Thyroid gland (tissue), 4 donors: Measurements from ENCODE around the gene CNDP1. TPM values are rescaled to one million over a fixed set of nuclear protein-coding genes. Genes with fewer than 3 reads are reported as not detected.
"Not testable (repeated sequence)": the region's sequence is repeated elsewhere in the genome, so short reads cannot be mapped to it uniquely, and the experiment has no call there.

Experiments
- DNase-seq, 2 donors: peaks; one replicate each; pipeline ENCODE4 v3.0.0-alpha.2; 2019
- H3K27ac ChIP-seq, 3 donors: fragments of 200-600 bp; sonication (generic); 1 replicate in 2 of 3; 2 replicates in 1 of 3; pipeline ENCODE4 v1.5.1; 2016 to 2019; ENCODE audit warnings: mild to moderate bottlenecking in 1 of 3, moderate library complexity in 1 of 3
- H3K27me3 ChIP-seq: fragments of 200-600 bp; sonication (generic); one replicate; pipeline ENCODE4 v1.5.1; 2019
- H3K36me3 ChIP-seq, 2 donors: fragments of 200-600 bp; sonication (generic); one replicate each; pipeline ENCODE4 v1.5.1; 2016 to 2019
- H3K4me1 ChIP-seq, 2 donors: fragments of 200-600 bp; sonication (generic); one replicate each; pipeline ENCODE4 v1.5.1; 2017 to 2019
- H3K4me3 ChIP-seq, 3 donors: fragments of 200-600 bp; sonication (generic); replicated peaks in 1 of 3; 1 replicate in 2 of 3; 2 replicates in 1 of 3; pipeline ENCODE4 v1.5.1; 2016; ENCODE audit warnings: mild to moderate bottlenecking in 1 of 3
- H3K9me3 ChIP-seq: fragments of 200-600 bp; sonication (generic); one replicate; pipeline ENCODE4 v1.5.1; 2017
- POLR2A ChIP-seq, 2 donors: fragments of 450-650 bp; IDR thresholded peaks; one replicate each; pipeline ENCODE4 v1.6.1; 2017; ENCODE audit warnings: antibody characterized with exemption in 2 of 2, mild to moderate bottlenecking in 2 of 2, moderate library complexity in 1 of 2
- WGBS, 2 donors: methylation state at CpG; one replicate each; pipeline ENCODE4 v1.1.5; 2017; 5-methylcytosine and 5-hydroxymethylcytosine counted together
- intact Hi-C: fragments of 100-400 bp; cut with DNase I; formaldehyde crosslinking; loops from one replicate; pipeline ENCODE4 v1.15.1; 2023
- total RNA-seq, 4 donors: library from RNA; depleted of rRNA; stranded (reverse); fragments of >200 nt; gene quantifications; one replicate each; pipeline ENCODE4 v1.2.3, GENCODE V29; 2016
- TF ChIP-seq, protein P1 (sequence below), 6 experiments: fragments of 200-600 bp in 3 of 6; fragments of 450-650 bp in 3 of 6; sonication (generic) in 3 of 6; IDR thresholded peaks; one replicate each; pipeline ENCODE4 v1.5.1; 2016 to 2019; ENCODE audit warnings: antibody characterized with exemption in 6 of 6, mild to moderate bottlenecking in 2 of 6, inconsistent platforms in 1 of 6, moderate library complexity in 1 of 6

CNDP1 gene
- total RNA-seq, 4 donors from 2014 or later: 0.25 to 1.0 TPM; not detected in 2

DNA sequence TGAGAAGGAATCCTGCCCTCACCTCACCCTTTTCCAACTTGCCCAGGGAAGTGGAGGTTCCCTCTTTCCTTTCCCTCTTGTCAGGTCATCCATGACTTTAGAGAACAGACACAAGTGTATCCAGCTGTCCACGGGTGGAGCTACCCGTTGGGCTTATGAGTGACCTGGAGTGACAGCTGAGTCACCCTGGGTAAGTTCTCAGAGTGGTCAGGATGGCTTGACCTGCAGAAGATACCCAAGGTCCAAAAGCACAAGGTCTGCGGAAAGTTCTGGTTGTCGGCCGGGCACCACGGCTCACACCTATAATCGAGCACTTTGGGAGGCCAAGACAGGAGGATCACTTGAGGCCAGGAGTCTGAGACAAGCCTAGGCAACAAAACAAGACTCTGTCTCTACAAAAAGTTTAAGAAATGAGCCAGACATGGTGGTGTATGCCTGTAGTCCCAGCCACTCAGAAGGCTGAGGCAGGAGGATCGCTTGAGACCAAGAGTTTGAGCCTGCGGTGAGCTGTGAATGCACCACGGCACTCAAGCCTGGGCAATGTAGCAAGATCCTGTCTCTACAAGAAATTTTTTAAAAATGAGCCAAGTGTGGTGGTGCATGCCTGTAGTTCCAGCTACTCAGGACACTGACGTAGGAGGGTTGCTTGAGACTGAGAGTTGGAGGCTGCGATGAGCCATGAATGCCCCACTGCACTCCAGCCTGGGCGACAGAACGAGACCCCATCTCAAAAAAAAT, 14.0 kb upstream of the CNDP1 start:
- Histone ChIP-seq H3K4me3 (no peak overlapping the region), H3K9me3 (no peaks in the 10 kb centered on the region), H3K36me3 (peaks cover 52 to 57% of the 10 kb centered on the region in 2 donors), H3K27me3 (no peaks in the 10 kb centered on the region), H3K4me1 (peaks cover 16 to 21% of the 10 kb centered on the region in 2 donors), H3K27ac (no peak overlapping the region)
- no peak for TF ChIP-seq POLR2A (IDR thresholded peaks at IDR 0.05)
- TF ChIP-seq, protein P1, sequence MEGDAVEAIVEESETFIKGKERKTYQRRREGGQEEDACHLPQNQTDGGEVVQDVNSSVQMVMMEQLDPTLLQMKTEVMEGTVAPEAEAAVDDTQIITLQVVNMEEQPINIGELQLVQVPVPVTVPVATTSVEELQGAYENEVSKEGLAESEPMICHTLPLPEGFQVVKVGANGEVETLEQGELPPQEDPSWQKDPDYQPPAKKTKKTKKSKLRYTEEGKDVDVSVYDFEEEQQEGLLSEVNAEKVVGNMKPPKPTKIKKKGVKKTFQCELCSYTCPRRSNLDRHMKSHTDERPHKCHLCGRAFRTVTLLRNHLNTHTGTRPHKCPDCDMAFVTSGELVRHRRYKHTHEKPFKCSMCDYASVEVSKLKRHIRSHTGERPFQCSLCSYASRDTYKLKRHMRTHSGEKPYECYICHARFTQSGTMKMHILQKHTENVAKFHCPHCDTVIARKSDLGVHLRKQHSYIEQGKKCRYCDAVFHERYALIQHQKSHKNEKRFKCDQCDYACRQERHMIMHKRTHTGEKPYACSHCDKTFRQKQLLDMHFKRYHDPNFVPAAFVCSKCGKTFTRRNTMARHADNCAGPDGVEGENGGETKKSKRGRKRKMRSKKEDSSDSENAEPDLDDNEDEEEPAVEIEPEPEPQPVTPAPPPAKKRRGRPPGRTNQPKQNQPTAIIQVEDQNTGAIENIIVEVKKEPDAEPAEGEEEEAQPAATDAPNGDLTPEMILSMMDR (IDR thresholded peaks at IDR 0.05): no peak
- intact Hi-C loops: no loop called here
- WGBS, 2 donors: 90 to 91% methylated on average over 14 of the region's 14 CpGs
- no peak for DNase-seq

GRCh38 chr18:74521068-74521725, 13.1 kb upstream of the CNDP1 start:
- intact Hi-C loops: no loop called here
- 96% methylated on average over 15 of the region's 15 CpGs for WGBS, 2 donors
- no peak overlapping the region for H3K4me3 ChIP-seq
- peaks cover 42 to 48% of the 10 kb centered on the region in 2 donors for H3K36me3 ChIP-seq
- H3K9me3 ChIP-seq: no peaks in the 10 kb centered on the region
- peaks cover 24 to 29% of the 10 kb centered on the region in 2 donors for H3K4me1 ChIP-seq
- no peaks in the 10 kb centered on the region for H3K27me3 ChIP-seq
- no peak for DNase-seq
- H3K27ac ChIP-seq: no peak overlapping the region
- TF ChIP-seq, protein P1 (IDR thresholded peaks at IDR 0.05): no peak
- no peak for TF ChIP-seq POLR2A (IDR thresholded peaks at IDR 0.05)

DNA sequence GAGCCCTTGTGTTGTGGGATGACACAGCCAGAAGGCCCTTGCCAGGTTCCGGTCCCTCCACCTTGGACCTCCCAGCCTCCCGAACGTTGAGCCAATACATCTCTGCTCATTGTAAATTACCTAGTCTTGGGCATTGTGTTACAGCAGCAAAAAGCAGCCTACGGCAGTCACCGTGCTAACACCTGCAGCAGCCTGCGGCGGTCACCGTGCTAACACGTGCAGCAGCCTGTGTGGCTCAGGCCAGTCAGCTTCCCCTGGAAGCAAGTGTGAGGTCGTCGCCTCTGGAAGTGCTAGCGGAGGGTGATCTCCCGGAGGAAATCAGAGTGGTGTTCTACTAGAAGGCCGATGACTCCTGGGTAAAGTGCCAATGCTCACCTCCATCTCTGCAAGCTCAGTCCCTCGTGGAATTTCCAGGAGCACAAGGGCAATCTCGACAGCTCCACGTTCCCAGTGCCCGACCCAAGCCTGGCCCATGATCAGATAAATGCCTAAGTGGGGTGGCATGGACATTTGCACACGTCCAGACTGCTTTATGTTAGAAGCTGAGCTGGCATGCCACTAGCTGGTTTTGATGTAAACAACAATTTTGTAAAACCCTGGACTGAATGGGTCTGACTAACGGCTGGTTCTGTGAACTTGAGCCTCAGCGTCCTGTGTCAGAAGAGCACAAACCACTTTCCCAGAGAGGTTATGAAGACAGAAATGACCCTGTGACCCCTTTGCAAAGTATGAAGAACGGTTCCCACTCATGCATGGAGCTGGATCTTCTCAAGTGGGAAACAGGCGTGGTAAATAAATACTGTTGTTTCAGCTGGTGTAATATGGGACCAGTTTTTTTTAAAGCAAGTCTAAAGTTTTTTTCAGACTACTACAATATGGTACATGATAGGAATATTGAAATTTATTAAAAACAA, 11.4 kb upstream of the CNDP1 start:
- intact Hi-C loops: no loop called here
- H3K36me3 ChIP-seq: peaks cover 28 to 33% of the 10 kb centered on the region in 2 donors
- WGBS, 2 donors: 72 to 75% methylated on average over 23 of the region's 23 CpGs
- peaks cover 26 to 37% of the 10 kb centered on the region in 2 donors for H3K4me1 ChIP-seq
- no peaks in the 10 kb centered on the region for H3K27me3 ChIP-seq
- peak overlapping the region; percentile 34 to 55 (median 43) for H3K27ac ChIP-seq
- no peak overlapping the region for H3K4me3 ChIP-seq
- no peaks in the 10 kb centered on the region for H3K9me3 ChIP-seq
- TF ChIP-seq, protein P1 (IDR thresholded peaks at IDR 0.05): no peak
- no peak for TF ChIP-seq POLR2A (IDR thresholded peaks at IDR 0.05)
- DNase-seq: peak; percentile 42 to 47

DNA sequence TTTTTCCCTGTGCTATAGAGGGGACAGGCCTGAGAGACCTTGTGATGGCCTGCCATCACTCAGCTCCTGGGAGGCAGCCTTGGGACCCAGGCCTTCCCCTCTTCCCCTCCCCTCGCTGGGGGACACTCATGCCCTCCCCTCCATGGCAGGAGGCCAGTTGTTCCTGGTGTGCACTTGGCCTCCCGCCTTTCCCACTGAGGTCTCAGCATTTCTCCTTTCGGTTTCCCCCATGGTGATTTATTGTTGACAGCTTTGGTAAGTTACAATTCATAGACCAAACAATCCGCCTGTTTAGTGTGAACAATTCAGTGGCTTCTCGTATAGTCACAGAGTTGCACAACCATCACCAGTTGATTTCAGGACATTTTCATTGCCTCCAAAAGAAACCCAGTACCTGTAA, 10.2 kb upstream of the CNDP1 start:
- H3K27ac ChIP-seq: peak overlapping the region; percentile 27 to 55 (median 43)
- peak in 1 of 2 donors; percentile 20 for DNase-seq
- TF ChIP-seq POLR2A (IDR thresholded peaks at IDR 0.05): no peak
- TF ChIP-seq, protein P1 (IDR thresholded peaks at IDR 0.05): no peak
- H3K9me3 ChIP-seq: no peaks in the 10 kb centered on the region
- intact Hi-C loops: no loop called here
- peaks cover 19 to 24% of the 10 kb centered on the region in 2 donors for H3K36me3 ChIP-seq
- H3K4me1 ChIP-seq: peaks cover 26 to 37% of the 10 kb centered on the region in 2 donors
- WGBS, 2 donors: 48 to 58% methylated on average over 5 of the region's 5 CpGs
- no peak overlapping the region for H3K4me3 ChIP-seq
- no peaks in the 10 kb centered on the region for H3K27me3 ChIP-seq

- H3K27ac ChIP-seq, DNase-seq, H3K27me3 ChIP-seq, H3K4me3 ChIP-seq, H3K9me3 ChIP-seq, intact Hi-C loops: not testable (repeated sequence)
- H3K4me1 ChIP-seq: peaks cover 26 to 37% of the 10 kb centered on the region in 2 donors
- peaks cover 11 to 15% of the 10 kb centered on the region in 2 donors for H3K36me3 ChIP-seq
- WGBS, 2 donors: 93 to 99% methylated on average over 7 of the region's 7 CpGs
Measured at GRCh38 chr18:74524915-74525314, 9.4 kb upstream of the CNDP1 start.
